PC-9 (cell line): Measurements from ENCODE around the gene NELL2.

Experiments
- EZH2 ChIP-seq: fragments of 200-600 bp; sonication (generic); IDR thresholded peaks from 2 replicates; pipeline ENCODE4 v1.8.0; 2017; ENCODE audit warnings: antibody characterized with exemption, low read depth
- TF ChIP-seq, protein P1 (sequence below): fragments of 200-600 bp; sonication (generic); conservative IDR thresholded peaks from 2 replicates; pipeline ENCODE4 v1.6.1; 2017; ENCODE audit warnings: mixed run types, antibody characterized with exemption, mild to moderate bottlenecking, moderate library complexity

DNA sequence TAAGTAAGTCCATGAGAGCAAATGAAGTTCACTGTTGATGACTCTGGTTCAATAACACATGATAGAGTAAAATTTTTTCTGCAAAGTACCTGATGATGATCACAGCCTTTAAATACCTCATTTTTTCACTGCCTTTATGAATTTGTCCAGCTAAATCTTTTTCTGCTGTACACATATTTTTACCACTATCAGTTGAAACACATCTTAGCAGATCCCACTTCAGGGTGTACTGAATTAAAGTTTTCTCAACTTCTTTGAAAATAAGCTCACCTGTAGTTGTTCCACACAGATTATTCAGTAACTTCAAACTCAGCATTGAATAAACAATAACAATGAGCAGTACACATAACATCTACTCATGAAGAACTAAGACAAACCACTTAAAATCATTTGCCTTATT, 385.9 kb downstream of the NELL2 start:
- no peak for TF ChIP-seq EZH2
- TF ChIP-seq, protein P1, sequence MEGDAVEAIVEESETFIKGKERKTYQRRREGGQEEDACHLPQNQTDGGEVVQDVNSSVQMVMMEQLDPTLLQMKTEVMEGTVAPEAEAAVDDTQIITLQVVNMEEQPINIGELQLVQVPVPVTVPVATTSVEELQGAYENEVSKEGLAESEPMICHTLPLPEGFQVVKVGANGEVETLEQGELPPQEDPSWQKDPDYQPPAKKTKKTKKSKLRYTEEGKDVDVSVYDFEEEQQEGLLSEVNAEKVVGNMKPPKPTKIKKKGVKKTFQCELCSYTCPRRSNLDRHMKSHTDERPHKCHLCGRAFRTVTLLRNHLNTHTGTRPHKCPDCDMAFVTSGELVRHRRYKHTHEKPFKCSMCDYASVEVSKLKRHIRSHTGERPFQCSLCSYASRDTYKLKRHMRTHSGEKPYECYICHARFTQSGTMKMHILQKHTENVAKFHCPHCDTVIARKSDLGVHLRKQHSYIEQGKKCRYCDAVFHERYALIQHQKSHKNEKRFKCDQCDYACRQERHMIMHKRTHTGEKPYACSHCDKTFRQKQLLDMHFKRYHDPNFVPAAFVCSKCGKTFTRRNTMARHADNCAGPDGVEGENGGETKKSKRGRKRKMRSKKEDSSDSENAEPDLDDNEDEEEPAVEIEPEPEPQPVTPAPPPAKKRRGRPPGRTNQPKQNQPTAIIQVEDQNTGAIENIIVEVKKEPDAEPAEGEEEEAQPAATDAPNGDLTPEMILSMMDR = no peak
